Keratinocyte (primary cell): ENCODE results near the gene CD2. TPM values are rescaled to one million over a fixed set of nuclear protein-coding genes. Genes with fewer than 3 reads are reported as not detected.

Experiments used
- DNase-seq: peaks from one replicate; pipeline ENCODE4 v3.0.0-alpha.2; 2011; ENCODE audit warnings: low read depth, missing footprints, low spot score
- FAIRE-seq: peaks from 2 replicates; lab custom pipeline; 2011; peaks lifted over from hg19 to GRCh38; lab: Jason Lieb, UNC
- H2AFZ ChIP-seq: 2 replicates; pipeline ENCODE4 v1.6.0; 2012; ENCODE audit warnings: low read length, control low read depth, inconsistent platforms; ENCODE audit not compliant: control insufficient read depth
- H3K27ac ChIP-seq: 2 replicates; pipeline ENCODE4 v1.5.1; 2011; ENCODE audit warnings: low read length; ENCODE audit not compliant: control insufficient read depth, insufficient read depth
- H3K27me3 ChIP-seq: 3 replicates; pipeline ENCODE4 v1.6.0; 2011; ENCODE audit warnings: low read length; ENCODE audit not compliant: control insufficient read depth, insufficient read depth; ENCODE audit errors: extremely low read depth
- H3K36me3 ChIP-seq, 2 experiments: 2 replicates in 1 of 2; 3 replicates in 1 of 2; pipeline ENCODE4 v1.5.1; 2011; ENCODE audit warnings: low read length in 2 of 2, mild to moderate bottlenecking in 1 of 2; ENCODE audit not compliant: control insufficient read depth in 2 of 2, insufficient read depth in 2 of 2; ENCODE audit errors: extremely low read depth in 1 of 2
- H3K4me1 ChIP-seq: 3 replicates; pipeline ENCODE4 v1.5.1; 2011; ENCODE audit warnings: low read length; ENCODE audit not compliant: control insufficient read depth, insufficient read depth; ENCODE audit errors: extremely low read depth
- H3K4me2 ChIP-seq: 3 replicates; pipeline ENCODE4 v1.6.0; 2011; ENCODE audit warnings: low read depth, low read length; ENCODE audit not compliant: control insufficient read depth, insufficient read depth; ENCODE audit errors: extremely low read depth
- H3K4me3 ChIP-seq, 3 experiments: fragments of 200-600 bp in 1 of 3; sonication (generic) in 1 of 3; 2 replicates in 2 of 3; 3 replicates in 1 of 3; pipeline ENCODE4 v1.5.1; 2011 to 2016; ENCODE audit warnings: low read length in 3 of 3, mild to moderate bottlenecking in 3 of 3, control low read depth in 2 of 3, inconsistent platforms in 1 of 3, low read depth in 1 of 3, mixed read lengths in 1 of 3, mixed run types in 1 of 3, moderate library complexity in 1 of 3; ENCODE audit not compliant: control insufficient read depth in 2 of 3, insufficient read depth in 2 of 3; ENCODE audit errors: extremely low read depth in 1 of 3
- H3K79me2 ChIP-seq: 2 replicates; pipeline ENCODE4 v1.6.0; 2012; ENCODE audit warnings: low read length; ENCODE audit not compliant: control insufficient read depth, insufficient read depth
- H3K9ac ChIP-seq: 3 replicates; pipeline ENCODE4 v1.6.0; 2011; ENCODE audit warnings: low read length; ENCODE audit not compliant: control insufficient read depth, insufficient read depth; ENCODE audit errors: extremely low read depth
- H3K9me1 ChIP-seq: 3 replicates; pipeline ENCODE4 v1.6.0; 2011; ENCODE audit warnings: low read length; ENCODE audit not compliant: control insufficient read depth, insufficient read depth; ENCODE audit errors: extremely low read depth
- H3K9me3 ChIP-seq: 2 replicates; pipeline ENCODE4 v1.5.1; 2012; ENCODE audit warnings: low read depth, low read length; ENCODE audit not compliant: control insufficient read depth
- H4K20me1 ChIP-seq: 3 replicates; pipeline ENCODE4 v1.6.0; 2011; ENCODE audit warnings: low read length; ENCODE audit not compliant: control insufficient read depth, insufficient read depth; ENCODE audit errors: extremely low read depth
- EZH2 ChIP-seq: IDR thresholded peaks from one replicate; pipeline ENCODE4 v1.6.1; 2012; ENCODE audit warnings: inconsistent platforms, mild to moderate bottlenecking, low read length, moderate library complexity
- dilution Hi-C: fragments of 300-500 bp; cut with MboI; formaldehyde crosslinking; loops from one replicate; pipeline ENCODE4 v1.7.0; 2020; ENCODE audit warnings: low sequenced_read_pairs; ENCODE audit not compliant: extremely low pct_ligation_motif_present
- polyA plus RNA-seq, 5 experiments: library from polyadenylated mRNA; depleted of rRNA in 3 of 5; stranded (reverse) in 3 of 5; stranded (forward) in 1 of 5; unstranded in 1 of 5; fragments of >200 nt; gene quantifications; 1 replicate in 1 of 5; 2 replicates in 3 of 5; 3 replicates in 1 of 5; pipeline versions ENCODE4 v1.2.1 to v1.2.3, GENCODE V29; 2011 to 2012; ENCODE audit warnings: missing spikeins in 2 of 5, low read depth in 1 of 5, low replicate concordance in 1 of 5
- TF ChIP-seq, protein P1 (sequence below), 3 experiments: IDR thresholded peaks in 1 of 3; conservative IDR thresholded peaks in 1 of 3; optimal IDR thresholded peaks in 1 of 3; 2 replicates in 2 of 3; 3 replicates in 1 of 3; pipeline versions ENCODE3 to v1.5.1; 2011; ENCODE audit warnings: low read length in 3 of 3, mild to moderate bottlenecking in 3 of 3, moderate library complexity in 2 of 3, control low read depth in 1 of 3, inconsistent platforms in 1 of 3; ENCODE audit not compliant: insufficient read depth in 2 of 3; ENCODE audit errors: extremely low read depth in 1 of 3

CD2 gene
- polyA plus RNA-seq, 1 donor (not counting 4 experiments of a cell fraction or from before 2014, with no cell fraction given) = not detected

DNA sequence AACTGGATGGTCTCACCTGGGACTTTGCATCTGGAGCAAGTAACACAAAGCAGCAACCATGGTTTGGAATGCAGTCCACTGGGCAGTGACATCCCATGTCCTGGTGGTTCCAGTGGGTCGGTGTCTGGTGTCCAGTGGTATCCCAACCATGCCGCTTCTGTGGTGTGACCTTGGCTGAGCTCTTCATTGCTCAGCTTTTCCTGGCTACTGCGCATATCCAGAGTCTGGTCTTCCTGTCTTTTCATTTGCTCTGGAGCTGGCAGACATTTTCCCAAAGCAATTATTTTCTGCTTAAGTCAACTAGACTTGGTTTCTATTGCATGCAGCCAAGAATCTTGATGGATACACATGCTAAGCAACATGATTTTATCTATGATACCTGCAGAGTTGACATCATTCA, 28.4 kb upstream of the CD2 start:
- Histone ChIP-seq H3K27ac (no peak overlapping the region), H3K9me3 (no peaks in the 10 kb centered on the region), H3K9ac (no peak overlapping the region), H3K36me3 (no peaks in the 10 kb centered on the region), H3K27me3 (no peaks in the 10 kb centered on the region), H4K20me1 (no peaks in the 10 kb centered on the region), H2AFZ (no peak overlapping the region), H3K79me2 (no peaks in the 10 kb centered on the region), H3K4me3 (no peak overlapping the region), H3K4me1 (peaks cover 29% of the 10 kb centered on the region), H3K4me2 (no peak overlapping the region), H3K9me1 (no peaks in the 10 kb centered on the region)
- TF ChIP-seq, protein P1, sequence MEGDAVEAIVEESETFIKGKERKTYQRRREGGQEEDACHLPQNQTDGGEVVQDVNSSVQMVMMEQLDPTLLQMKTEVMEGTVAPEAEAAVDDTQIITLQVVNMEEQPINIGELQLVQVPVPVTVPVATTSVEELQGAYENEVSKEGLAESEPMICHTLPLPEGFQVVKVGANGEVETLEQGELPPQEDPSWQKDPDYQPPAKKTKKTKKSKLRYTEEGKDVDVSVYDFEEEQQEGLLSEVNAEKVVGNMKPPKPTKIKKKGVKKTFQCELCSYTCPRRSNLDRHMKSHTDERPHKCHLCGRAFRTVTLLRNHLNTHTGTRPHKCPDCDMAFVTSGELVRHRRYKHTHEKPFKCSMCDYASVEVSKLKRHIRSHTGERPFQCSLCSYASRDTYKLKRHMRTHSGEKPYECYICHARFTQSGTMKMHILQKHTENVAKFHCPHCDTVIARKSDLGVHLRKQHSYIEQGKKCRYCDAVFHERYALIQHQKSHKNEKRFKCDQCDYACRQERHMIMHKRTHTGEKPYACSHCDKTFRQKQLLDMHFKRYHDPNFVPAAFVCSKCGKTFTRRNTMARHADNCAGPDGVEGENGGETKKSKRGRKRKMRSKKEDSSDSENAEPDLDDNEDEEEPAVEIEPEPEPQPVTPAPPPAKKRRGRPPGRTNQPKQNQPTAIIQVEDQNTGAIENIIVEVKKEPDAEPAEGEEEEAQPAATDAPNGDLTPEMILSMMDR (optimal IDR thresholded peaks at IDR 0.05 in 1 of 3, IDR thresholded peaks at IDR 0.05 in 1 of 3, conservative IDR thresholded peaks at IDR 0.05 in 1 of 3; ENCODE audit: extremely low read depth in 1 of 3, insufficient read depth in 2 of 3, low read length in 3 of 3) = no peak
- no peak for TF ChIP-seq EZH2
- FAIRE-seq (no peak), DNase-seq (no peak)
- dilution Hi-C loops = no loop called here

DNA sequence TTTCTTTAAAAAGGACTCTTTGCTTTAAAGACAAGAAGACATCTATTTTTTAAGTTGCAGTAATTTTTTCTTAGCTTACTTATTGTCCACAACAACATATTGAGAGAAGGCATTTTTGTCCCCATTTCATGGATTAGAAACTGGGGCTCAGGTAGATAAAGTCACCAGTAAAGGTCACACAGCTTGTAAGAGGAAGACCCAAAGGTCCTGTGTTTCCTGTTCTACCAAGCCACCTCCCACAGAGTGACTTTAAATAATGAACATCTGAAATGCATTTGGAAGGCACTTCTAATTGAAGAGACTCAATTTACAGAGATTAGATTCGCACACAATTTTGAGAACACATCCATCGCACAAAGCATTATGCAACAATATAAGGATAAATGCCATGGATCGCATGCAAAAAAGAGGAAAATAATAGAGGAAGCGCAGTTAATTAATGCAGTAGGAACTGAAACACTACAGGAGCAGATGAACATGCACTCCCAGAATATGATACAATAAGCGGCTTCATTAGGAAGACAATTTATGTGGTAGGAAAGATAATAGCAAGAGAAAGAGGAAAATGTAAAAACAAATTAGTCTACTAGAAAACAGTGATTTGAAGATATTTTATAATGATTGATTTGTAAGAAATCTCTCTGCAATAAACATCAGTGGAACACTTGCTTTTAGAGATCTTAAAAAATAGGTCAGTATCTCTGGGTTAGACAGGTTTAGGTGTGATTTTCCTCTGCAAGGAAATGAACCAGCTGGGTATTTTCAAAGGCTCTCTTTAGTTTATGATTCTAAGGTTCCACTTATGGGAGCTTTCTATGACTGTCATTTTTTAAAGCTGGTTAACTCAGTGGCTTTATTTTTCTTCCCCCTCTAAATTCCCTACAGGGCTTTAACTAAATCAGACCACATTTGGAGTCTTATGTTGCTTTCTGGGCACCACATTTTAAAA, 27.1 kb upstream of the CD2 start:
- Histone ChIP-seq H4K20me1 (no peaks in the 10 kb centered on the region), H3K36me3 (no peaks in the 10 kb centered on the region), H3K27me3 (no peaks in the 10 kb centered on the region), H3K9me3 (no peaks in the 10 kb centered on the region), H2AFZ (no peak overlapping the region), H3K4me2 (no peak overlapping the region), H3K9me1 (no peaks in the 10 kb centered on the region), H3K79me2 (no peaks in the 10 kb centered on the region), H3K4me3 (no peak overlapping the region), H3K4me1 (peaks cover 15% of the 10 kb centered on the region), H3K9ac (no peak overlapping the region), H3K27ac (no peak overlapping the region)
- dilution Hi-C loops = no loop called here
- no peak for FAIRE-seq
- TF ChIP-seq, protein P1 (optimal IDR thresholded peaks at IDR 0.05 in 1 of 3, IDR thresholded peaks at IDR 0.05 in 1 of 3, conservative IDR thresholded peaks at IDR 0.05 in 1 of 3; ENCODE audit: extremely low read depth in 1 of 3, insufficient read depth in 2 of 3, low read length in 3 of 3) = no peak
- no peak for TF ChIP-seq EZH2
- no peak for DNase-seq
